KMS-11 (cell line): ENCODE results near the gene TWIST2.

Experiments used
- H2AFZ ChIP-seq: fragments of 200-600 bp; sonication (generic); 2 replicates; pipeline ENCODE4 v1.6.1; 2016; ENCODE audit warnings: antibody characterized with exemption, mixed run types, low read depth
- H3K27ac ChIP-seq: fragments of 200-600 bp; sonication (generic); 2 replicates; pipeline ENCODE4 v1.6.1; 2016; ENCODE audit warnings: mild to moderate bottlenecking, mixed run types
- H3K27me3 ChIP-seq: fragments of 200-600 bp; sonication (generic); 2 replicates; pipeline ENCODE4 v1.6.1; 2017; ENCODE audit warnings: mild to moderate bottlenecking, low read depth, mixed run types, moderate library complexity; ENCODE audit not compliant: insufficient read depth
- H3K36me3 ChIP-seq: fragments of 200-600 bp; sonication (generic); 2 replicates; pipeline ENCODE4 v1.6.1; 2017; ENCODE audit warnings: mild to moderate bottlenecking, mixed run types; ENCODE audit not compliant: insufficient read depth
- H3K4me1 ChIP-seq: fragments of 200-600 bp; sonication (generic); 2 replicates; pipeline ENCODE4 v1.6.1; 2016; ENCODE audit warnings: mild to moderate bottlenecking, low read depth, mixed run types; ENCODE audit not compliant: poor library complexity, severe bottlenecking
- H3K4me2 ChIP-seq: fragments of 200-600 bp; sonication (generic); 2 replicates; pipeline ENCODE4 v1.7.0; 2016; ENCODE audit warnings: mild to moderate bottlenecking, mixed run types
- H3K4me3 ChIP-seq: fragments of 200-600 bp; sonication (generic); IDR thresholded peaks from 2 replicates; pipeline ENCODE4 v1.6.1; 2017; ENCODE audit warnings: low read depth, low read length, mixed read lengths; ENCODE audit not compliant: insufficient read depth
- H3K79me2 ChIP-seq: fragments of 200-600 bp; sonication (generic); 2 replicates; pipeline ENCODE4 v1.6.1; 2016; ENCODE audit warnings: low read depth, mixed run types; ENCODE audit not compliant: insufficient read depth
- H3K9ac ChIP-seq: fragments of 200-600 bp; sonication (generic); 2 replicates; pipeline ENCODE4 v1.6.1; 2016; ENCODE audit warnings: mild to moderate bottlenecking, mixed run types
- H4K20me1 ChIP-seq: fragments of 200-600 bp; sonication (generic); 2 replicates; pipeline ENCODE4 v1.6.1; 2016; ENCODE audit warnings: mild to moderate bottlenecking, mixed run types; ENCODE audit not compliant: insufficient read depth
- TF ChIP-seq, protein P1 (sequence below): fragments of 200-600 bp; sonication (generic); conservative IDR thresholded peaks from 2 replicates; pipeline ENCODE4 v1.6.1; 2017; ENCODE audit warnings: low read depth, mild to moderate bottlenecking, antibody characterized with exemption, low read length, moderate library complexity, mixed read lengths

The TWIST2 gene

GRCh38 chr2:238939074-238939473 is 91.2 kb downstream of the TWIST2 start:
- no peaks in the 10 kb centered on the region for H3K4me1 ChIP-seq
- peaks cover 10% of the 10 kb centered on the region; the same call in 1 of the 2 replicates for H3K27me3 ChIP-seq
- H3K4me2 ChIP-seq, result no peak overlapping the region

GRCh38 chr2:238939521-238940403 is 91.9 kb downstream of the TWIST2 start:
- Histone ChIP-seq H3K4me3 (no peak overlapping the region), H3K4me2 (no peak overlapping the region), H4K20me1 (no peaks in the 10 kb centered on the region), H3K27me3 (peaks cover 12% of the 10 kb centered on the region; the same call in 1 of the 2 replicates), H3K36me3 (no peaks in the 10 kb centered on the region), H3K27ac (no peak overlapping the region), H2AFZ (no peak overlapping the region), H3K79me2 (no peaks in the 10 kb centered on the region), H3K9ac (no peak overlapping the region), H3K4me1 (no peaks in the 10 kb centered on the region)
- TF ChIP-seq, protein P1, sequence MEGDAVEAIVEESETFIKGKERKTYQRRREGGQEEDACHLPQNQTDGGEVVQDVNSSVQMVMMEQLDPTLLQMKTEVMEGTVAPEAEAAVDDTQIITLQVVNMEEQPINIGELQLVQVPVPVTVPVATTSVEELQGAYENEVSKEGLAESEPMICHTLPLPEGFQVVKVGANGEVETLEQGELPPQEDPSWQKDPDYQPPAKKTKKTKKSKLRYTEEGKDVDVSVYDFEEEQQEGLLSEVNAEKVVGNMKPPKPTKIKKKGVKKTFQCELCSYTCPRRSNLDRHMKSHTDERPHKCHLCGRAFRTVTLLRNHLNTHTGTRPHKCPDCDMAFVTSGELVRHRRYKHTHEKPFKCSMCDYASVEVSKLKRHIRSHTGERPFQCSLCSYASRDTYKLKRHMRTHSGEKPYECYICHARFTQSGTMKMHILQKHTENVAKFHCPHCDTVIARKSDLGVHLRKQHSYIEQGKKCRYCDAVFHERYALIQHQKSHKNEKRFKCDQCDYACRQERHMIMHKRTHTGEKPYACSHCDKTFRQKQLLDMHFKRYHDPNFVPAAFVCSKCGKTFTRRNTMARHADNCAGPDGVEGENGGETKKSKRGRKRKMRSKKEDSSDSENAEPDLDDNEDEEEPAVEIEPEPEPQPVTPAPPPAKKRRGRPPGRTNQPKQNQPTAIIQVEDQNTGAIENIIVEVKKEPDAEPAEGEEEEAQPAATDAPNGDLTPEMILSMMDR, result no peak

More at GRCh38 chr2:238939074-238939473, 91.2 kb downstream of the TWIST2 start:
- Histone ChIP-seq H3K36me3 (no peaks in the 10 kb centered on the region), H3K9ac (no peak overlapping the region), H4K20me1 (no peaks in the 10 kb centered on the region), H3K4me3 (no peak overlapping the region), H3K27ac (no peak overlapping the region), H2AFZ (no peak overlapping the region), H3K79me2 (no peaks in the 10 kb centered on the region)
- TF ChIP-seq, protein P1, result no peak

DNA sequence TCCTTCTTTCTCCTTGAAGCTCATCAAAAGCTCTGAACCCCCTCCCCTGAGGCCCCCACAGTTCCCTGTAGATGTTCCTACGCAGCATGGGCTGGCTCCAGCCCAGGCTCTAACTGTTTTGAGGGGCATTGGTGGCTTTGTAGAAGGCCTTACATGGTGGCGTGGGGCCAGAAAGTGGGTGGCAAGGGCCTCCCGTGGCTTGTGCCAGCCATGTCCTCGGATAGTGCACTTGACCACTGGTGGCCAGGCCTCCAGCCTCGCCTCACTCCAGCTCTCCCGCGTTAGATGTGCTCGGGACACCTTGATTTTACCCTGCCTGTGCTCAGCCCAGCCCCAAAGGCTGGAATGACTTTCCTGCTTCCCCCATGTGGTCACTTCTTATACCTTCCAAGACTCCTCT is 92.9 kb downstream of the TWIST2 start:
- no peak overlapping the region for H3K9ac ChIP-seq

DNA sequence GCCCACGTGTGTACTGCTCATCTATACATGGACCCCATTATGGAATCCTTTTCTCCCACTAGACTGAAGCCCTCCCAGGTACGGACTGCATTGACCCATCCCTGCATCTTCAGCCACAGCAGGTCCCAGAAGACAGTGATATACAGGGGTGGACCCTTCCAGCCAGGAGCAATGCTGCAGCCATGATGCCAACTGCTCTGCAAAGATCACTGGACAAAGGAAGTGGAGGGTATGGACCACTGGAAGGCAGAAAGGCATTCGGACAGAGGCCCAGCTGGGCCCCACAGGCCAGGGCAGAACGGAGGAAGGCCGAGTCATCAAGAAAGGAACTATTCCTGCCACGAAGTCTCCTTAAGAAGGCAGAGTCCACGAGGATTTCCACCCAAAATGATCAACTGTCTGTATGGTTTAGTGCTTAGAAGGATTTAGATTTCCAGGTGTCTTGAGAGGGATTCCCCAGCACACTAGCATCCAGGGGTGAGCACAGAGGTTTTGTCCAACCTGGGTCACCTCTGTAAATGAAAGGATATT is 93.4 kb downstream of the TWIST2 start:
- no peaks in the 10 kb centered on the region for H3K79me2 ChIP-seq
- H3K9ac ChIP-seq, result no peak overlapping the region
- H2AFZ ChIP-seq, result no peak overlapping the region
- H3K27me3 ChIP-seq, result peaks cover 11% of the 10 kb centered on the region; the same call in 1 of the 2 replicates
- H3K27ac ChIP-seq, result no peak overlapping the region
- H3K4me2 ChIP-seq, result no peak overlapping the region
- no peaks in the 10 kb centered on the region for H3K4me1 ChIP-seq
- TF ChIP-seq, protein P1, result no peak
- H3K4me3 ChIP-seq, result no peak overlapping the region
- H3K36me3 ChIP-seq, result no peaks in the 10 kb centered on the region
- no peaks in the 10 kb centered on the region for H4K20me1 ChIP-seq

More for the DNA sequence above, 92.9 kb downstream of the TWIST2 start:
- Histone ChIP-seq H3K4me2 (no peak overlapping the region), H3K27ac (no peak overlapping the region), H4K20me1 (no peaks in the 10 kb centered on the region), H3K27me3 (peaks cover 13% of the 10 kb centered on the region; the same call in 1 of the 2 replicates), H3K79me2 (no peaks in the 10 kb centered on the region), H3K4me3 (no peak overlapping the region), H3K4me1 (no peaks in the 10 kb centered on the region), H3K36me3 (no peaks in the 10 kb centered on the region), H2AFZ (no peak overlapping the region)
- TF ChIP-seq, protein P1, result no peak
